Effector memory CD8-positive, alpha-beta T cell (primary cell): Measurements from ENCODE around the gene NANOS2.
"Not testable (repeated sequence)": the region's sequence is repeated elsewhere in the genome, so short reads cannot be mapped to it uniquely, and the experiment has no call there.

ENCODE experiments used
- ATAC-seq: fragments of 150-1000 bp; cut with Tn5 transposase; replicated peaks from 2 replicates; pipeline ENCODE4 v1.10.0; 2021; ENCODE audit warnings: mild to moderate bottlenecking, moderate library complexity
- DNase-seq, 3 experiments: peaks; one replicate each; pipeline ENCODE4 v3.0.0; 2021
- H3K27ac Mint-ChIP-seq, 2 donors: one replicate each; pipeline ENCODE4 v1.8.0; 2022; ENCODE audit warnings: mild to moderate bottlenecking in 2 of 2, mixed read lengths in 2 of 2, moderate library complexity in 2 of 2
- H3K27me3 Mint-ChIP-seq, 2 donors: one replicate each; pipeline ENCODE4 v1.8.0; 2022; ENCODE audit warnings: mixed read lengths in 2 of 2
- H3K36me3 Mint-ChIP-seq: one replicate; pipeline ENCODE4 v1.8.0; 2022; ENCODE audit warnings: mild to moderate bottlenecking, moderate library complexity, mixed read lengths; ENCODE audit not compliant: insufficient read depth
- H3K4me1 Mint-ChIP-seq, 2 donors: one replicate each; pipeline ENCODE4 v1.8.0; 2022; ENCODE audit warnings: low read depth in 2 of 2, mixed read lengths in 2 of 2
- H3K4me3 Mint-ChIP-seq, 2 donors: one replicate each; pipeline ENCODE4 v1.8.0; 2022; ENCODE audit warnings: mild to moderate bottlenecking in 2 of 2, mixed read lengths in 2 of 2, moderate library complexity in 2 of 2
- H3K9me3 Mint-ChIP-seq, 2 donors: one replicate each; pipeline ENCODE4 v1.8.0; 2022; ENCODE audit warnings: mixed read lengths in 2 of 2

Gene NANOS2

GRCh38 chr19:45897261-45897812, 17.2 kb downstream of the NANOS2 start:
- DNase-seq: no peak

DNA sequence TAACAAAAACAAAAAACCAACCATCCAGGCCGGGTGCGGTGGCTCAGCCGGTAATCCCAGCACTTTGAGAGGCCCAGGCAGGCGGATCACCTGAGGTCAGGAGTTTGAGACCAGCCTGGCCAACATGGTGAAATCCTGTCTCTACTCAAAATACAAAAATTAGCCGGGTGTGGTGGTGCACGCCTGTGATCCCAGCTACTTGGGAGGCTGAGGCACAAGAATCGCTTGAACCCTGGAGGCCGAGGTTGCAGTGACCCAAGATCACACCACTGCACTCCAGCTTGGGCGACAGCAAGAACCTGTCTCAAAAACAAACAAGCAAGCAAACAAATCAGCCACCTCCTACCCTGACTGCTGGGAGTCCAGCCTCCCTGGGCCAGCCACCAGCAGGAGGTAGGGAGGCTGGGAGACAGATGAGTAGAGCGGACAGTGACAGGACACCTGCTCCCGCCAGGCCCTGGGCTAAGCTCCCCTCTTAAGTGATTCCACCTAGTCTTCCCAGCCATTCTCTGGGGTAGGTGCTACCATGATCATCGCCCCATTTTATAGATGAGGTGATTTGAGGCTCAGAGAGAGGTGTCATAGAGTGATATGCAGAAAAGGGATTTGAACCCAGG, 18.5 kb downstream of the NANOS2 start:
- H3K27me3 Mint-ChIP-seq, DNase-seq, ATAC-seq, H3K9me3 Mint-ChIP-seq, H3K27ac Mint-ChIP-seq, H3K4me3 Mint-ChIP-seq: not testable (repeated sequence)
- Mint-ChIP-seq H3K36me3 (peaks cover 23% of the 10 kb centered on the region), H3K4me1 (peaks cover 11% of the 10 kb centered on the region in 2 donors)

More at GRCh38 chr19:45897261-45897812, 17.2 kb downstream of the NANOS2 start:
- Mint-ChIP-seq H3K27me3 (no peaks in the 10 kb centered on the region), H3K9me3 (no peaks in the 10 kb centered on the region), H3K4me1 (peaks cover 12 to 16% of the 10 kb centered on the region in 2 donors), H3K27ac (peak overlapping the region in 1 of 2 donors; percentile 62), H3K36me3 (peaks cover 31% of the 10 kb centered on the region), H3K4me3 (no peak overlapping the region)
- ATAC-seq: no peak

DNA sequence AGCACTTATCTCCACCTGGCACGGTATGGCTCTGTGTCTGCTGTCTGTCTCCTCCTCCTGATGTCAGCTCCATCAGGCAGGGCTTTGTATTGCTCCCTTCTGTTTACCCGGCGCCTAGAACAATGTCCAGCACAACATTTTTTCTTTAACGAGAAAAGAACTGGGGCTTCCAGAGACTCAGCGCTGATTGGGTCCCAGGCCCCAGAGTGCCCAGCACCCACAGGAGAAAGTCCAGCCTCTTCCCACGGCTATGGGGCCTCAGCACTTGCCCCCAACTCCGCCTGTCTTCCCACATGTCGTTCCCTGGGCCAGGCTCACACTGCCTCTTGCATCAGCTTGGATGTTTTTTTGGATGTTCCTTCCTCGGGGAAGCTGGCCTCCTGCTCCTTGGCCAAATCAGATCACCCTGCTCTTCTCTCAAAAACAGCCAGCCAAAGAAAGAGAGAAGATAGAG, 19.0 kb downstream of the NANOS2 start:
- H3K36me3 Mint-ChIP-seq: peaks cover 23% of the 10 kb centered on the region
- H3K4me1 Mint-ChIP-seq: peaks cover 6 to 7% of the 10 kb centered on the region in 2 donors
- H3K4me3 Mint-ChIP-seq: no peak overlapping the region
- no peak for DNase-seq
- no peaks in the 10 kb centered on the region for H3K9me3 Mint-ChIP-seq
- H3K27ac Mint-ChIP-seq: no peak overlapping the region
- no peak for ATAC-seq
- H3K27me3 Mint-ChIP-seq: no peaks in the 10 kb centered on the region

DNA sequence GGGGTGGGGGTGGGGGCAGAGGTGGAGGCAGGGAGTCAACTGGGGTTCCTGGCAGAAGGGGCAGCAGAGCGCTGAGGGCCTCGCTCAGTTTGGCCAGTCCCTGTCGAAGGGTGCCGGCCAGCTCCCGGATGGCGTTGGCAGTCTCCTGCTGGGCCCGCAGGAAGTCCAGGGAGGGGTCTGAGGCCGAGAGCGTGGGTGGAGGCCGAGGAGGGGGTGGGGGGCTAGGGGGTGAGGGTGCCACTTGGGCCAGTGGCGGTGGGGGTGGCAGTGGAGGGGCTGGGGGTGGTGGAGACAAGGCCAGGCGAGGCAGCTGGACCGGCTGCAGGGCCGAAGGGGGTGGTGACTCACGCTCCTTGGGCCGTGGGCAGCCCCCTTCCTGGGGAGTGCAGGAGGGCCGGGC, 23.7 kb downstream of the NANOS2 start:
- no peak overlapping the region for H3K27ac Mint-ChIP-seq

GRCh38 chr19:45889210-45889885, 25.2 kb downstream of the NANOS2 start:
- peaks cover 12% of the 10 kb centered on the region for H3K36me3 Mint-ChIP-seq
- H3K4me3 Mint-ChIP-seq: no peak overlapping the region
- H3K27ac Mint-ChIP-seq: peak overlapping the region; percentile 11 to 45
- no peaks in the 10 kb centered on the region for H3K9me3 Mint-ChIP-seq
- no peak for ATAC-seq
- no peak for DNase-seq
- H3K4me1 Mint-ChIP-seq: peaks cover 11 to 15% of the 10 kb centered on the region in 2 donors
- no peaks in the 10 kb centered on the region for H3K27me3 Mint-ChIP-seq

More for the DNA sequence above, 23.7 kb downstream of the NANOS2 start:
- Mint-ChIP-seq H3K36me3 (peaks cover 13% of the 10 kb centered on the region), H3K9me3 (no peaks in the 10 kb centered on the region), H3K4me3 (no peak overlapping the region), H3K4me1 (peaks cover 11 to 14% of the 10 kb centered on the region in 2 donors), H3K27me3 (no peaks in the 10 kb centered on the region)
- ATAC-seq: no peak
- no peak for DNase-seq

DNA sequence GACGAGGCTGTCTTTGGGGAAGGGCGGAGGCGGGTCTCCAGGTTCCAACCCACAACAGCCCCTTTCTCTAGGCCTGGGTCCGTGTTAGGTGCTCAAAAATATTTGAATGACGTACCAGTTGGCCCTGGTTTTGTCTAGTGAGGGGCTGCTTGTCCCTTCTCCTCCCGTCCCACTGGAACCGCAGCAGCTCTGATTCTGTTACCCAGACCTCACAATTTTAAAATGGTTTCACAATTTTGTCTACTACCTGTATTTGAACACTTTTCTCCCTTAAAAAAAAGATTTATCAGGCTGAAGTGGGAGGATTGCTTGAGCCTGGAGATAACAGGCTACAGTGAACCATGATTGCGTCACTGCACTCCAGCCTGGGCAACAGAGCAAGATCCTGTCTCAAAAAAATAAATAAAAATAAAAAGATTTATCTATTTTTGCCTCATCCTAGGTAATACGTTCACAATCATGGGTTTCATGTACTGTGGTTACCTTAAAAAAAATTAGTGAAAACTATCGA, 27.3 kb downstream of the NANOS2 start:
- Mint-ChIP-seq H3K4me3 (peak overlapping the region; percentile 94 to 100), H3K36me3 (peaks cover 12% of the 10 kb centered on the region), H3K4me1 (peaks cover 18 to 22% of the 10 kb centered on the region in 2 donors), H3K27me3 (no peaks in the 10 kb centered on the region), H3K27ac (peak overlapping the region; percentile 91 to 99), H3K9me3 (no peaks in the 10 kb centered on the region)
- DNase-seq: no peak
- no peak for ATAC-seq

GRCh38 chr19:45886427-45887199, 28.0 kb downstream of the NANOS2 start:
- H3K4me3 Mint-ChIP-seq: peak overlapping the region; percentile 94 to 100
- DNase-seq (peak; percentile 87 to 93 (median 89)), ATAC-seq (peak; percentile 72)
- H3K36me3 Mint-ChIP-seq: peaks cover 12% of the 10 kb centered on the region
- no peaks in the 10 kb centered on the region for H3K9me3 Mint-ChIP-seq
- H3K4me1 Mint-ChIP-seq: peaks cover 18 to 22% of the 10 kb centered on the region in 2 donors
- peak overlapping the region; percentile 91 to 99 for H3K27ac Mint-ChIP-seq
- no peaks in the 10 kb centered on the region for H3K27me3 Mint-ChIP-seq

- DNase-seq (peak; percentile 90 to 92 (median 90)), ATAC-seq (peak; percentile 80)
- Mint-ChIP-seq H3K4me1 (peaks cover 18 to 22% of the 10 kb centered on the region in 2 donors), H3K36me3 (peaks cover 12% of the 10 kb centered on the region), H3K4me3 (peak within 1 kb of the TSS; percentile 94 to 100), H3K27ac (peak within 1 kb of the TSS; percentile 91 to 99), H3K9me3 (no peaks in the 10 kb centered on the region), H3K27me3 (no peaks in the 10 kb centered on the region)
Observed at GRCh38 chr19:45885556-45886426, 28.8 kb downstream of the NANOS2 start, which contains the start of gene IRF2BP1. TSS of gene IRF2BP1 (minus strand) at chr19:45886141. CDS start at chr19:45885774, 367 bp downstream.

DNA sequence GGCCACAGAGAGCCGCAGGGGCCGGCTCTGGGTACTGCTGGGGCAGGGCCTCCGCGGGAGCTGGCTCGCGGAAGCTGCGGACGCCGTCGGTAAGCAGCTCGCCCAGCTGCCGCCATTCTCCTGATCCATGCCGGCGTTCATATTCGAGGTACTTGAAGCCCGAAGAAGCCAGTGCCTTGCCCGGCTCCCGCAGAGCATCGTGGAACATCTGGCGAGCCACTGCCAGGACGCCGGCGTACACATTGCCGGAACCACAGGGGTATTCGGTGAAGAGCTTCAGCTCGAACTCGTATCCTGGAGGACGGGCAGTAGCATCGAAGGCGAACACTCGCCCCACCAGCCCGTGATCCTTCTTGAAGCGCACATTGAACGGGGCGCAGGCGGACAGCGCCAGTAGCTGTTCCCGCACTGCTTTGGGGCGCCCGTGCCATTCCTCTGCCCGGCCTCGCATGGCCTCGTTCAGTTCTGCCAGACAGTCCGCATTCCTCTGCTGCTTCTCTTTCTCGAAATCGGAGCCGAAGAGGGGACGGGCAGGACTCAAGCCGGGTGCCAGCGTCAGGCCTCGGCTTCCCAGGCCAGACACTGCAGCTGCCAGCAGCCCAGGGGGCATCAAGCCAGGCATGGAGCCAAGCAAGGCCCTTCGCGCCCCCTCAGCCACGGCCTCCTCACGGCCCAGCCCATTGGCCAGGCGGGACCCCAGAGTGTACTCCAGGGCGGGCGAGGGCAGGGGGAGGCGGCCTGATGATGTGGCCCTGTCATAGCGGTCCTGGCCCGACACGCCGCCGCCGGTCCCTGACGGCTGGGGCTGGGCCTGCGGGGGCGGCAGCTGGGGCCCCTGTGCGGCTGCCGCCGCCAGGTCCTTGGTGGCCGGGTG, 29.7 kb downstream of the NANOS2 start:
- H3K4me1 Mint-ChIP-seq: peaks cover 18 to 22% of the 10 kb centered on the region in 2 donors
- H3K4me3 Mint-ChIP-seq: peak overlapping the region; percentile 46 to 94
- peaks cover 16% of the 10 kb centered on the region for H3K36me3 Mint-ChIP-seq
- H3K27ac Mint-ChIP-seq: no peak overlapping the region
- H3K27me3 Mint-ChIP-seq: no peaks in the 10 kb centered on the region
- no peak for DNase-seq
- ATAC-seq: no peak
- no peaks in the 10 kb centered on the region for H3K9me3 Mint-ChIP-seq

GRCh38 chr19:45883881-45884681, 30.5 kb downstream of the NANOS2 start:
- Mint-ChIP-seq H3K27me3 (peaks cover under 1 to 2% of the 10 kb centered on the region in 2 donors), H3K4me1 (peaks cover 18 to 22% of the 10 kb centered on the region in 2 donors), H3K27ac (peak overlapping the region in 1 of 2 donors; percentile 6), H3K4me3 (peak overlapping the region; percentile 74 to 78), H3K9me3 (no peaks in the 10 kb centered on the region), H3K36me3 (peaks cover 16% of the 10 kb centered on the region)
- no peak for DNase-seq
- no peak for ATAC-seq

DNA sequence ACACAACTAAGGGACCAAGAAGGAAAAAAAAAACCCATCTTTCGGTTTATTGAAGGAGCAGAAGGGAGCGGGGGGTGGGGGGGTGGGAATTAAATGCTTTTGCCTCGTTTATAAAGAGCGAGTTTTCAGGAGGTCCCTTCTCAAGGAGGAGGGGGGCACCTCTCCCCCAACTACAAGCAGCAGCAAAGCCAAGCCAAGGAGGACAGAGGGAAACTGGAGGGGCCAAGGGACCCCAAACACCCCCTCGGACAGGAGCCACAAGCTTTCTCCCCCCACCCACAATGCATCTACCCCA, 31.0 kb downstream of the NANOS2 start:
- peak overlapping the region in 1 of 2 donors; percentile 6 for H3K27ac Mint-ChIP-seq
- H3K27me3 Mint-ChIP-seq: peaks cover 6 to 7% of the 10 kb centered on the region in 2 donors
- DNase-seq (no peak), ATAC-seq (no peak)
- peak overlapping the region; percentile 74 to 78 for H3K4me3 Mint-ChIP-seq
- peaks cover 18 to 22% of the 10 kb centered on the region in 2 donors for H3K4me1 Mint-ChIP-seq
- H3K9me3 Mint-ChIP-seq: no peaks in the 10 kb centered on the region
- H3K36me3 Mint-ChIP-seq: peaks cover 16% of the 10 kb centered on the region
